Type B pancreatic cell (in vitro differentiated cells): ENCODE results near the gene HAUS6. TPM values are rescaled to one million over a fixed set of nuclear protein-coding genes. Genes with fewer than 3 reads are reported as not detected.

ENCODE experiments used
- DNase-seq: peaks from one replicate; pipeline ENCODE4 v3.0.0; 2021; ENCODE audit warnings: mixed read lengths; ENCODE audit not compliant: unreplicated experiment; ENCODE audit errors: extremely low spot score
- H3K27ac Mint-ChIP-seq: 2 replicates; pipeline ENCODE4 v1.8.0; 2021; ENCODE audit warnings: mild to moderate bottlenecking, mixed read lengths
- H3K27me3 Mint-ChIP-seq: 2 replicates; pipeline ENCODE4 v1.8.0; 2021; ENCODE audit warnings: mixed read lengths
- H3K36me3 Mint-ChIP-seq: 2 replicates; pipeline ENCODE4 v1.8.0; 2021; ENCODE audit warnings: mixed read lengths
- H3K4me1 Mint-ChIP-seq: one replicate; pipeline ENCODE4 v1.8.0; 2021; ENCODE audit warnings: mixed read lengths; ENCODE audit not compliant: unreplicated experiment
- H3K4me3 Mint-ChIP-seq: 2 replicates; pipeline ENCODE4 v1.8.0; 2021; ENCODE audit warnings: mild to moderate bottlenecking, mixed read lengths
- H3K9me3 Mint-ChIP-seq: 2 replicates; pipeline ENCODE4 v1.8.0; 2021; ENCODE audit warnings: mixed read lengths
- total RNA-seq: library from RNA; stranded (reverse); gene quantifications from 2 replicates; pipeline ENCODE4 v1.2.1, GENCODE V29; 2021; ENCODE audit warnings: low replicate concordance
- TF ChIP-seq, protein P1 (sequence below): fragments of 200-600 bp; sonication (generic); conservative IDR thresholded peaks from 2 replicates; pipeline ENCODE4 v1.5.0; 2021; ENCODE audit warnings: antibody characterized with exemption, mild to moderate bottlenecking

The HAUS6 gene
- total RNA-seq, 1 donor from 2014 or later: 20.7 TPM

DNA sequence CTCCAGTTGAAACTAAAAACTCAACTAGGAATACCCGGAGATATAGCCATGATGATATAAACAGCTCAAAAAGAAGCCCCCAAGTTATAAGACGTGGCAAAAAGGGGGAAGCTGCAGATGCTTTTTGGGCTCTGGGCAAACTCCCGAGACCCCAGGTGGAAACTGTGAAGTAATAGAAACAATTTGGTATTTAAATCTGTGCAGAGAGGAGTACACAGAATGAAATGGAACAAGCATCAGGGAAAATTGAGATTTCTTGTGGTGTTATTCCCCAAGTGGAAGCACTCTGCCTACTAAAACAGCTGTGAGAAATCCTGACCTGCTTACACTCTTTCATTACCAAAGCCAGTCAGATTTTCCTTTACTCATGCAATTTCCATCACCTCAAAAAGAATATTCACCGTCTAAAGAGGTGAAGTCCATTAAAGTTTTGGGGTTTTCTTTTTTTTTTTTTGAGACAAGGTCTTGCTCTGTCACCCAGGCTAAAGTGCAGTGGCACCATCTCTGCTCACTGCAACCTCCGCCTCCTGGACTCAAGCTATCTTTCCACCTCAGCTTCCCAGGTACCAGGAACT is 93.2 kb downstream of the HAUS6 start:
- Mint-ChIP-seq H3K27me3 (no peaks in the 10 kb centered on the region), H3K9me3 (peaks cover 6% of the 10 kb centered on the region), H3K4me3 (no peak overlapping the region), H3K27ac (no peak overlapping the region), H3K36me3 (no peaks in the 10 kb centered on the region), H3K4me1 (peaks cover 8% of the 10 kb centered on the region)
- no peak for DNase-seq
- TF ChIP-seq, protein P1, sequence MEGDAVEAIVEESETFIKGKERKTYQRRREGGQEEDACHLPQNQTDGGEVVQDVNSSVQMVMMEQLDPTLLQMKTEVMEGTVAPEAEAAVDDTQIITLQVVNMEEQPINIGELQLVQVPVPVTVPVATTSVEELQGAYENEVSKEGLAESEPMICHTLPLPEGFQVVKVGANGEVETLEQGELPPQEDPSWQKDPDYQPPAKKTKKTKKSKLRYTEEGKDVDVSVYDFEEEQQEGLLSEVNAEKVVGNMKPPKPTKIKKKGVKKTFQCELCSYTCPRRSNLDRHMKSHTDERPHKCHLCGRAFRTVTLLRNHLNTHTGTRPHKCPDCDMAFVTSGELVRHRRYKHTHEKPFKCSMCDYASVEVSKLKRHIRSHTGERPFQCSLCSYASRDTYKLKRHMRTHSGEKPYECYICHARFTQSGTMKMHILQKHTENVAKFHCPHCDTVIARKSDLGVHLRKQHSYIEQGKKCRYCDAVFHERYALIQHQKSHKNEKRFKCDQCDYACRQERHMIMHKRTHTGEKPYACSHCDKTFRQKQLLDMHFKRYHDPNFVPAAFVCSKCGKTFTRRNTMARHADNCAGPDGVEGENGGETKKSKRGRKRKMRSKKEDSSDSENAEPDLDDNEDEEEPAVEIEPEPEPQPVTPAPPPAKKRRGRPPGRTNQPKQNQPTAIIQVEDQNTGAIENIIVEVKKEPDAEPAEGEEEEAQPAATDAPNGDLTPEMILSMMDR: no peak

Other genes starting within 250 kb of the HAUS6 start
- gene SAXO1, start 69.7 kb downstream of the HAUS6 start, total RNA-seq: 0.48 TPM in 1 of 2 replicates, not detected in the other
- gene RRAGA, start 53.5 kb downstream of the HAUS6 start, total RNA-seq: 73.2 and 75.3 TPM in 2 replicates
- gene PLIN2, start 24.6 kb upstream of the HAUS6 start, total RNA-seq: 79.1 and 95.1 TPM in 2 replicates
- gene DENND4C, start 127.8 kb upstream of the HAUS6 start, total RNA-seq: 36.6 and 54.1 TPM in 2 replicates